ENCODE measurements around the gene KRTAP5-5.

GRCh38 chr11:1648653-1649420, 19.3 kb downstream of the KRTAP5-5 start:
- no peak for TF ChIP-seq ZSCAN18 (CRISPR knock-in tag; IDR thresholded peaks at IDR 0.05)
- no peak for TF ChIP-seq GABPB1 (CRISPR knock-in tag; IDR thresholded peaks at IDR 0.05)
- no peak for TF ChIP-seq CBFB (CRISPR knock-in tag; IDR thresholded peaks at IDR 0.05; ENCODE audit: low read depth)
- TF ChIP-seq ZMAT4 (CRISPR knock-in tag; IDR thresholded peaks at IDR 0.05): no peak
- TF ChIP-seq ZNF219 (CRISPR knock-in tag; IDR thresholded peaks at IDR 0.05; ENCODE audit: borderline replicate concordance): no peak
- no peak for TF ChIP-seq STAT6 (CRISPR knock-in tag; conservative IDR thresholded peaks at IDR 0.05; ENCODE audit: low read depth)
- no peak for TF ChIP-seq CTCF (IDR thresholded peaks at IDR 0.05)
- no peak for TF ChIP-seq E2F1 (CRISPR knock-in tag; IDR thresholded peaks at IDR 0.05)
- no peak for TF ChIP-seq SP1 (CRISPR knock-in tag; conservative IDR thresholded peaks at IDR 0.05)
- TF ChIP-seq USF2 (CRISPR knock-in tag; IDR thresholded peaks at IDR 0.05): no peak
- TF ChIP-seq MAX (CRISPR knock-in tag; IDR thresholded peaks at IDR 0.05): no peak
- no peak for TF ChIP-seq FOXJ3 (CRISPR knock-in tag; IDR thresholded peaks at IDR 0.05; ENCODE audit: borderline replicate concordance)
- no peak for TF ChIP-seq ATF6 (CRISPR knock-in tag; IDR thresholded peaks at IDR 0.05)
